Measurements from ENCODE around the gene DLG5.
A peak's percentile ranks its signal among the peaks of the same experiment; 100 is the strongest.

The DLG5 gene

GRCh38 chr10:77922566-77923179 lies 3.9 kb downstream of the DLG5 start:
- DNase-seq (ENCODE audit: low read depth) = no peak
- H3K4me3 ChIP-seq (ENCODE audit: low read length) = no peak overlapping the region
- TF ChIP-seq CTCF (IDR thresholded peaks at IDR 0.05; ENCODE audit: insufficient read depth, low read depth, low read length, missing control alignments) = no peak

DNA sequence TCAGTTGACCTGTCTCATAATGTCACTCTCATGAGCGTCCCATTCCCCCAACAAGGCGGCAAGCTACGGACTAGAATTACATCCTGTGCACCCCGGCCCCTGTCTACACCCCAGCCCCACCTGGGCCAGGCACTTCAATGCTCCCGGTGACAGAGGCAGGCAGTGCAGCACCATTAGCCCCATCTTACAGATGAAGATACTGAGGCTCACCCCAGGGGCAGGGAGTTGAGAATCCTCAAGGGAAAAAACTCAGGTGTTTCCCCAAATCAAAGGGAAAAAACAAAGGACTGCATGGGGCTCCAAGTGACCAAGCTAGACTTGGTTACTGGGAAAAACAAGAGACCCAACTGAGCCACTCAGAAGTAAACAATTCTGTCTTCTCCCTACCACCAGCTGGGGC lies 4.5 kb downstream of the DLG5 start:
- H3K4me3 ChIP-seq (ENCODE audit: low read length) = no peak overlapping the region
- no peak for TF ChIP-seq CTCF (IDR thresholded peaks at IDR 0.05; ENCODE audit: insufficient read depth, low read depth, low read length, missing control alignments)

GRCh38 chr10:77921395-77921794 lies 5.2 kb downstream of the DLG5 start:
- no peak for TF ChIP-seq CTCF (IDR thresholded peaks at IDR 0.05; ENCODE audit: insufficient read depth, low read depth, low read length, missing control alignments)
- no peak overlapping the region for H3K4me3 ChIP-seq (ENCODE audit: low read length)
- no peak for DNase-seq (ENCODE audit: low read depth)

More for the DNA sequence above, 4.5 kb downstream of the DLG5 start:
- no peak for DNase-seq (ENCODE audit: low read depth)

DNA sequence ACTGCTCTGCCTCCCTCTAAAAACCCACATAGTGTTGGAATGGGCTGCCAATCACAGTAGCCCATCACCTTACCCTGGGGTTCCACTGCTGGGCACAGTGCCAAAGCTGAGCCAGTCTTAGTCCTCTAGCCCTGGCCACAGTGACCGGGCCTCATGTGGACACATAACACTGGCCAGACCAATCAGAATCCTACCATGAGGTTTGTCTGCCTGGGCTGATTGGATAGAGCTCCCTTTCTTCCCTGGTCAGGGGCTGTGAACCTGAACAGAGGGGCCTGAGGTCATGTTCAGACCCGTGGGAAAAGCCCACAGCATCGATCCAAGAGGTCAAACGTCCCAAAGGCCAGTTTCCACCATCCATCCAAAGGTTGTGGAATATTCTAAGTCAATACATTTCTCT lies 6.1 kb downstream of the DLG5 start:
- DNase-seq (ENCODE audit: low read depth) = no peak
- no peak overlapping the region for H3K4me3 ChIP-seq (ENCODE audit: low read length)
- TF ChIP-seq CTCF (IDR thresholded peaks at IDR 0.05; ENCODE audit: insufficient read depth, low read depth, low read length, missing control alignments) = no peak

GRCh38 chr10:77919713-77920108 lies 6.8 kb downstream of the DLG5 start:
- no peak overlapping the region for H3K4me3 ChIP-seq (ENCODE audit: low read length)
- peak; percentile 88 for DNase-seq (ENCODE audit: low read depth)
- TF ChIP-seq CTCF (IDR thresholded peaks at IDR 0.05; ENCODE audit: insufficient read depth, low read depth, low read length, missing control alignments) = no peak

GRCh38 chr10:77915319-77916105 lies 11.0 kb downstream of the DLG5 start:
- H3K4me3 ChIP-seq (ENCODE audit: low read length) = no peak overlapping the region
- TF ChIP-seq CTCF (IDR thresholded peaks at IDR 0.05; ENCODE audit: insufficient read depth, low read depth, low read length, missing control alignments) = no peak
- DNase-seq (ENCODE audit: low read depth) = no peak
